Keratinocyte (primary cell): ENCODE measurements around the gene RHOF. TPM values are rescaled to one million over a fixed set of nuclear protein-coding genes. Genes with fewer than 3 reads are reported as not detected.

Source experiments
- DNase-seq: peaks from one replicate; pipeline ENCODE4 v3.0.0-alpha.2; 2011; ENCODE audit warnings: low read depth, missing footprints, low spot score
- FAIRE-seq: peaks from 2 replicates; lab custom pipeline; 2011; peaks lifted over from hg19 to GRCh38; lab: Jason Lieb, UNC
- H2AFZ ChIP-seq: 2 replicates; pipeline ENCODE4 v1.6.0; 2012; ENCODE audit warnings: low read length, control low read depth, inconsistent platforms; ENCODE audit not compliant: control insufficient read depth
- H3K27ac ChIP-seq: 2 replicates; pipeline ENCODE4 v1.5.1; 2011; ENCODE audit warnings: low read length; ENCODE audit not compliant: control insufficient read depth, insufficient read depth
- H3K27me3 ChIP-seq: 3 replicates; pipeline ENCODE4 v1.6.0; 2011; ENCODE audit warnings: low read length; ENCODE audit not compliant: control insufficient read depth, insufficient read depth; ENCODE audit errors: extremely low read depth
- H3K36me3 ChIP-seq, 2 experiments: 2 replicates in 1 of 2; 3 replicates in 1 of 2; pipeline ENCODE4 v1.5.1; 2011; ENCODE audit warnings: low read length in 2 of 2, mild to moderate bottlenecking in 1 of 2; ENCODE audit not compliant: control insufficient read depth in 2 of 2, insufficient read depth in 2 of 2; ENCODE audit errors: extremely low read depth in 1 of 2
- H3K4me1 ChIP-seq: 3 replicates; pipeline ENCODE4 v1.5.1; 2011; ENCODE audit warnings: low read length; ENCODE audit not compliant: control insufficient read depth, insufficient read depth; ENCODE audit errors: extremely low read depth
- H3K4me2 ChIP-seq: 3 replicates; pipeline ENCODE4 v1.6.0; 2011; ENCODE audit warnings: low read depth, low read length; ENCODE audit not compliant: control insufficient read depth, insufficient read depth; ENCODE audit errors: extremely low read depth
- H3K4me3 ChIP-seq, 3 experiments: fragments of 200-600 bp in 1 of 3; sonication (generic) in 1 of 3; 2 replicates in 2 of 3; 3 replicates in 1 of 3; pipeline ENCODE4 v1.5.1; 2011 to 2016; ENCODE audit warnings: low read length in 3 of 3, mild to moderate bottlenecking in 3 of 3, control low read depth in 2 of 3, inconsistent platforms in 1 of 3, low read depth in 1 of 3, mixed read lengths in 1 of 3, mixed run types in 1 of 3, moderate library complexity in 1 of 3; ENCODE audit not compliant: control insufficient read depth in 2 of 3, insufficient read depth in 2 of 3; ENCODE audit errors: extremely low read depth in 1 of 3
- H3K79me2 ChIP-seq: 2 replicates; pipeline ENCODE4 v1.6.0; 2012; ENCODE audit warnings: low read length; ENCODE audit not compliant: control insufficient read depth, insufficient read depth
- H3K9ac ChIP-seq: 3 replicates; pipeline ENCODE4 v1.6.0; 2011; ENCODE audit warnings: low read length; ENCODE audit not compliant: control insufficient read depth, insufficient read depth; ENCODE audit errors: extremely low read depth
- H3K9me1 ChIP-seq: 3 replicates; pipeline ENCODE4 v1.6.0; 2011; ENCODE audit warnings: low read length; ENCODE audit not compliant: control insufficient read depth, insufficient read depth; ENCODE audit errors: extremely low read depth
- H3K9me3 ChIP-seq: 2 replicates; pipeline ENCODE4 v1.5.1; 2012; ENCODE audit warnings: low read depth, low read length; ENCODE audit not compliant: control insufficient read depth
- H4K20me1 ChIP-seq: 3 replicates; pipeline ENCODE4 v1.6.0; 2011; ENCODE audit warnings: low read length; ENCODE audit not compliant: control insufficient read depth, insufficient read depth; ENCODE audit errors: extremely low read depth
- EZH2 ChIP-seq: IDR thresholded peaks from one replicate; pipeline ENCODE4 v1.6.1; 2012; ENCODE audit warnings: inconsistent platforms, mild to moderate bottlenecking, low read length, moderate library complexity
- dilution Hi-C: fragments of 300-500 bp; cut with MboI; formaldehyde crosslinking; loops from one replicate; pipeline ENCODE4 v1.7.0; 2020; ENCODE audit warnings: low sequenced_read_pairs; ENCODE audit not compliant: extremely low pct_ligation_motif_present
- polyA plus RNA-seq, 5 experiments: library from polyadenylated mRNA; depleted of rRNA in 3 of 5; stranded (reverse) in 3 of 5; stranded (forward) in 1 of 5; unstranded in 1 of 5; fragments of >200 nt; gene quantifications; 1 replicate in 1 of 5; 2 replicates in 3 of 5; 3 replicates in 1 of 5; pipeline versions ENCODE4 v1.2.1 to v1.2.3, GENCODE V29; 2011 to 2012; ENCODE audit warnings: missing spikeins in 2 of 5, low read depth in 1 of 5, low replicate concordance in 1 of 5
- TF ChIP-seq, protein P1 (sequence below), 3 experiments: IDR thresholded peaks in 1 of 3; conservative IDR thresholded peaks in 1 of 3; optimal IDR thresholded peaks in 1 of 3; 2 replicates in 2 of 3; 3 replicates in 1 of 3; pipeline versions ENCODE3 to v1.5.1; 2011; ENCODE audit warnings: low read length in 3 of 3, mild to moderate bottlenecking in 3 of 3, moderate library complexity in 2 of 3, control low read depth in 1 of 3, inconsistent platforms in 1 of 3; ENCODE audit not compliant: insufficient read depth in 2 of 3; ENCODE audit errors: extremely low read depth in 1 of 3

RHOF gene
- polyA plus RNA-seq, 1 donor (not counting 4 experiments of a cell fraction or from before 2014, with no cell fraction given), result 2.8 TPM

GRCh38 chr12:121788176-121788818 is 5.2 kb downstream of the RHOF start:
- H3K9me3 ChIP-seq, result no peaks in the 10 kb centered on the region
- no peak overlapping the region for H2AFZ ChIP-seq
- H3K4me1 ChIP-seq, result peaks cover 23% of the 10 kb centered on the region
- DNase-seq (no peak), FAIRE-seq (no peak)
- dilution Hi-C loops, result no loop called here
- H3K79me2 ChIP-seq, result no peaks in the 10 kb centered on the region
- H3K36me3 ChIP-seq, result no peaks in the 10 kb centered on the region
- no peak overlapping the region for H3K27ac ChIP-seq
- TF ChIP-seq, protein P1, sequence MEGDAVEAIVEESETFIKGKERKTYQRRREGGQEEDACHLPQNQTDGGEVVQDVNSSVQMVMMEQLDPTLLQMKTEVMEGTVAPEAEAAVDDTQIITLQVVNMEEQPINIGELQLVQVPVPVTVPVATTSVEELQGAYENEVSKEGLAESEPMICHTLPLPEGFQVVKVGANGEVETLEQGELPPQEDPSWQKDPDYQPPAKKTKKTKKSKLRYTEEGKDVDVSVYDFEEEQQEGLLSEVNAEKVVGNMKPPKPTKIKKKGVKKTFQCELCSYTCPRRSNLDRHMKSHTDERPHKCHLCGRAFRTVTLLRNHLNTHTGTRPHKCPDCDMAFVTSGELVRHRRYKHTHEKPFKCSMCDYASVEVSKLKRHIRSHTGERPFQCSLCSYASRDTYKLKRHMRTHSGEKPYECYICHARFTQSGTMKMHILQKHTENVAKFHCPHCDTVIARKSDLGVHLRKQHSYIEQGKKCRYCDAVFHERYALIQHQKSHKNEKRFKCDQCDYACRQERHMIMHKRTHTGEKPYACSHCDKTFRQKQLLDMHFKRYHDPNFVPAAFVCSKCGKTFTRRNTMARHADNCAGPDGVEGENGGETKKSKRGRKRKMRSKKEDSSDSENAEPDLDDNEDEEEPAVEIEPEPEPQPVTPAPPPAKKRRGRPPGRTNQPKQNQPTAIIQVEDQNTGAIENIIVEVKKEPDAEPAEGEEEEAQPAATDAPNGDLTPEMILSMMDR (optimal IDR thresholded peaks at IDR 0.05 in 1 of 3, IDR thresholded peaks at IDR 0.05 in 1 of 3, conservative IDR thresholded peaks at IDR 0.05 in 1 of 3; ENCODE audit: extremely low read depth in 1 of 3, insufficient read depth in 2 of 3, low read length in 3 of 3), result no peak
- TF ChIP-seq EZH2, result no peak
- no peak overlapping the region for H3K4me2 ChIP-seq
- H3K9me1 ChIP-seq, result peaks cover 3% of the 10 kb centered on the region
- no peak overlapping the region for H3K4me3 ChIP-seq
- H3K9ac ChIP-seq, result no peak overlapping the region
- no peaks in the 10 kb centered on the region for H3K27me3 ChIP-seq
- no peaks in the 10 kb centered on the region for H4K20me1 ChIP-seq

- FAIRE-seq, result no peak
- dilution Hi-C loops, result no loop called here
- Histone ChIP-seq H2AFZ (no peak overlapping the region), H4K20me1 (no peaks in the 10 kb centered on the region), H3K4me2 (no peak overlapping the region), H3K27me3 (no peaks in the 10 kb centered on the region), H3K27ac (no peak overlapping the region), H3K9me1 (peaks cover 3% of the 10 kb centered on the region), H3K9me3 (no peaks in the 10 kb centered on the region), H3K36me3 (no peaks in the 10 kb centered on the region), H3K79me2 (no peaks in the 10 kb centered on the region), H3K4me1 (peaks cover 22% of the 10 kb centered on the region), H3K9ac (no peak overlapping the region), H3K4me3 (no peak overlapping the region)
- TF ChIP-seq, protein P1 (optimal IDR thresholded peaks at IDR 0.05 in 1 of 3, IDR thresholded peaks at IDR 0.05 in 1 of 3, conservative IDR thresholded peaks at IDR 0.05 in 1 of 3; ENCODE audit: extremely low read depth in 1 of 3, insufficient read depth in 2 of 3, low read length in 3 of 3), result no peak
- no peak for TF ChIP-seq EZH2
- no peak for DNase-seq
Observed at GRCh38 chr12:121787063-121788025, 6.1 kb downstream of the RHOF start.
